CD4-positive, alpha-beta memory T cell (primary cell): ENCODE data around the gene ATP11A. TPM values are rescaled to one million over a fixed set of nuclear protein-coding genes. Genes with fewer than 3 reads are reported as not detected.

Experiments
- CTCF ChIA-PET: fragments of 350-600 bp; sonication (Branson Sonifier 250); formaldehyde crosslinking; loops from one replicate; lab custom pipeline; 2021; ENCODE audit warnings: inconsistent platforms; ENCODE audit not compliant: partially characterized antibody; lab: Charles Lee
- POLR2A ChIA-PET: fragments of 350-600 bp; sonication (Branson Sonifier 250); formaldehyde crosslinking; loops from one replicate; lab custom pipeline; 2021; ENCODE audit not compliant: partially characterized antibody; lab: Charles Lee
- DNase-seq, 5 donors: peaks; one replicate each; pipeline versions ENCODE4 v3.0.0 to v3.0.0-alpha.2; 2020 to 2022; ENCODE audit warnings: mixed read lengths in 1 of 5
- H3K27ac ChIP-seq: one replicate; pipeline ENCODE4 v1.7.0; 2013; ENCODE audit warnings: low read depth, low read length
- H3K27me3 ChIP-seq: 2 replicates; pipeline ENCODE4 v1.7.0; 2013; ENCODE audit warnings: mild to moderate bottlenecking, low read length, moderate library complexity; ENCODE audit not compliant: insufficient read depth
- H3K36me3 ChIP-seq: 2 replicates; pipeline ENCODE4 v1.7.0; 2013; ENCODE audit warnings: mild to moderate bottlenecking, low read length, moderate library complexity; ENCODE audit not compliant: insufficient read depth
- H3K4me1 ChIP-seq: 2 replicates; pipeline ENCODE4 v1.7.0; 2013; ENCODE audit warnings: mild to moderate bottlenecking, low read length, moderate library complexity; ENCODE audit not compliant: insufficient read depth
- H3K4me3 ChIP-seq, 2 donors: one replicate each; pipeline ENCODE4 v1.7.0; 2013; ENCODE audit warnings: low read length in 2 of 2, mild to moderate bottlenecking in 1 of 2
- H3K9me3 ChIP-seq, 2 donors: one replicate each; pipeline ENCODE4 v1.7.0; 2013; ENCODE audit warnings: low read length in 2 of 2, control low read depth in 1 of 2; ENCODE audit not compliant: control insufficient read depth in 1 of 2
- H3K27ac Mint-ChIP-seq, 7 donors: one replicate each; pipeline ENCODE4 v1.8.0; 2020 to 2021; ENCODE audit warnings: mixed read lengths in 7 of 7, mild to moderate bottlenecking in 6 of 7, inconsistent platforms in 3 of 7, moderate library complexity in 3 of 7
- H3K27me3 Mint-ChIP-seq, 2 donors: one replicate each; pipeline ENCODE4 v1.8.0; 2020 to 2021; ENCODE audit warnings: mixed read lengths in 2 of 2
- H3K36me3 Mint-ChIP-seq, 2 donors: one replicate each; pipeline ENCODE4 v1.8.0; 2020 to 2021; ENCODE audit warnings: mixed read lengths in 2 of 2, inconsistent platforms in 1 of 2, mild to moderate bottlenecking in 1 of 2
- H3K4me1 Mint-ChIP-seq, 4 donors: one replicate each; pipeline ENCODE4 v1.8.0; 2020 to 2021; ENCODE audit warnings: mixed read lengths in 4 of 4, mild to moderate bottlenecking in 1 of 4
- H3K4me3 Mint-ChIP-seq, 8 donors: one replicate each; pipeline ENCODE4 v1.8.0; 2020 to 2021; ENCODE audit warnings: mixed read lengths in 8 of 8, mild to moderate bottlenecking in 7 of 8, moderate library complexity in 6 of 8, inconsistent platforms in 3 of 8
- H3K9me3 Mint-ChIP-seq, 8 donors: one replicate each; pipeline ENCODE4 v1.8.0; 2020 to 2021; ENCODE audit warnings: mixed read lengths in 8 of 8, mild to moderate bottlenecking in 5 of 8, inconsistent platforms in 3 of 8, moderate library complexity in 1 of 8
- intact Hi-C: fragments of 100-400 bp; cut with micrococcal nuclease; formaldehyde crosslinking; loops from one replicate; pipeline ENCODE4 v1.15.1; 2023
- polyA plus RNA-seq, 2 donors: library from polyadenylated mRNA; unstranded; fragments of 300-500 nt; fragmentation: Illumina TruSeq; gene quantifications; one replicate each; pipeline ENCODE4 v1.2.3, GENCODE V29; 2021
- total RNA-seq, 2 experiments: library from RNA; stranded (reverse); gene quantifications; one replicate each; pipeline ENCODE4 v1.2.3, GENCODE V29; 2021

The ATP11A gene
- total and polyA plus RNA-seq, 4 experiments from 2014 or later: 1.1 to 50.5 (median 30.7) TPM

- Histone ChIP-seq H3K36me3 (peaks cover 21% of the 10 kb centered on the region), H3K4me3 (no peak overlapping the region), H3K4me1 (no peaks in the 10 kb centered on the region), H3K27ac (no peak overlapping the region), H3K9me3 (no peaks in the 10 kb centered on the region), H3K27me3 (no peaks in the 10 kb centered on the region)
- no peak for DNase-seq
- Mint-ChIP-seq H3K4me1 (peaks cover 0 to 3% (median 0%) of the 10 kb centered on the region in 4 donors), H3K4me3 (no peak overlapping the region), H3K27me3 (no peaks in the 10 kb centered on the region), H3K36me3 (peaks cover 47 to 58% of the 10 kb centered on the region in 2 donors), H3K9me3 (no peaks in the 10 kb centered on the region), H3K27ac (no peak overlapping the region)
- ChIA-PET CTCF (no interaction called here), POLR2A (no interaction called here)
- intact Hi-C loops: no loop called here
Observed at GRCh38 chr13:112846411-112847115, 156.7 kb downstream of the ATP11A start.

- no peaks in the 10 kb centered on the region for H3K9me3 ChIP-seq
- DNase-seq: no peak
- Mint-ChIP-seq H3K27me3 (no peaks in the 10 kb centered on the region), H3K4me1 (peaks cover 0 to 3% (median 0%) of the 10 kb centered on the region in 4 donors), H3K36me3 (peaks cover 46 to 61% of the 10 kb centered on the region in 2 donors), H3K9me3 (no peaks in the 10 kb centered on the region), H3K4me3 (no peak overlapping the region), H3K27ac (no peak overlapping the region)
- ChIA-PET CTCF (no interaction called here), POLR2A (no interaction called here)
- H3K4me1 ChIP-seq: no peaks in the 10 kb centered on the region
- no peak overlapping the region for H3K27ac ChIP-seq
- H3K36me3 ChIP-seq: peaks cover 19% of the 10 kb centered on the region
- no peak overlapping the region for H3K4me3 ChIP-seq
- H3K27me3 ChIP-seq: no peaks in the 10 kb centered on the region
- intact Hi-C loops: no loop called here
Observed at GRCh38 chr13:112849500-112849899, 159.7 kb downstream of the ATP11A start.

GRCh38 chr13:112850273-112850672, 160.4 kb downstream of the ATP11A start:
- no peak overlapping the region for H3K27ac Mint-ChIP-seq
- intact Hi-C loops: no loop called here
- POLR2A ChIA-PET: no interaction called here

GRCh38 chr13:112851107-112852038, 161.5 kb downstream of the ATP11A start:
- H3K27ac ChIP-seq: no peak overlapping the region
- H3K9me3 ChIP-seq: no peaks in the 10 kb centered on the region
- no peak for DNase-seq
- Mint-ChIP-seq H3K4me1 (peaks cover 0 to 3% (median 0%) of the 10 kb centered on the region in 4 donors), H3K9me3 (no peaks in the 10 kb centered on the region), H3K4me3 (no peak overlapping the region), H3K27ac (peak overlapping the region in 3 of 7 donors; percentile 46 to 86 (median 63)), H3K36me3 (peaks cover 55 to 74% of the 10 kb centered on the region in 2 donors), H3K27me3 (no peaks in the 10 kb centered on the region)
- intact Hi-C loops: no loop called here
- H3K4me1 ChIP-seq: no peaks in the 10 kb centered on the region
- POLR2A ChIA-PET: no interaction called here
- CTCF ChIA-PET: no interaction called here
- H3K36me3 ChIP-seq: peaks cover 33% of the 10 kb centered on the region
- no peak overlapping the region for H3K4me3 ChIP-seq
- no peaks in the 10 kb centered on the region for H3K27me3 ChIP-seq

More at GRCh38 chr13:112850273-112850672, 160.4 kb downstream of the ATP11A start:
- Histone ChIP-seq H3K36me3 (peaks cover 25% of the 10 kb centered on the region), H3K4me1 (no peaks in the 10 kb centered on the region), H3K9me3 (no peaks in the 10 kb centered on the region), H3K4me3 (no peak overlapping the region), H3K27me3 (no peaks in the 10 kb centered on the region), H3K27ac (no peak overlapping the region)
- H3K4me3 Mint-ChIP-seq: no peak overlapping the region
- DNase-seq: no peak
- CTCF ChIA-PET: no interaction called here
- H3K36me3 Mint-ChIP-seq: peaks cover 52 to 68% of the 10 kb centered on the region in 2 donors
- no peaks in the 10 kb centered on the region for H3K9me3 Mint-ChIP-seq
- no peaks in the 10 kb centered on the region for H3K27me3 Mint-ChIP-seq
- peaks cover 0 to 3% (median 0%) of the 10 kb centered on the region in 4 donors for H3K4me1 Mint-ChIP-seq

- no peaks in the 10 kb centered on the region for H3K9me3 ChIP-seq
- no peak overlapping the region for H3K27ac ChIP-seq
- POLR2A ChIA-PET: no interaction called here
- Mint-ChIP-seq H3K27ac (peak overlapping the region in 2 of 7 donors; percentile 37 to 68), H3K4me3 (no peak overlapping the region), H3K4me1 (peaks cover 0 to 2% (median 0%) of the 10 kb centered on the region in 4 donors), H3K9me3 (no peaks in the 10 kb centered on the region), H3K27me3 (no peaks in the 10 kb centered on the region), H3K36me3 (peaks cover 57 to 80% of the 10 kb centered on the region in 2 donors)
- peaks cover 35% of the 10 kb centered on the region for H3K36me3 ChIP-seq
- H3K4me3 ChIP-seq: no peak overlapping the region
- no peaks in the 10 kb centered on the region for H3K27me3 ChIP-seq
- H3K4me1 ChIP-seq: no peaks in the 10 kb centered on the region
- no peak for DNase-seq
- intact Hi-C loops: no loop called here
- CTCF ChIA-PET: no interaction called here
Observed at GRCh38 chr13:112852392-112852791, 162.6 kb downstream of the ATP11A start.

- peaks cover 55 to 80% of the 10 kb centered on the region in 2 donors for H3K36me3 Mint-ChIP-seq
- H3K27ac Mint-ChIP-seq: no peak overlapping the region
- ChIA-PET CTCF (no interaction called here), POLR2A (no interaction called here)
- no peaks in the 10 kb centered on the region for H3K9me3 Mint-ChIP-seq
- no peak overlapping the region for H3K27ac ChIP-seq
- H3K4me1 Mint-ChIP-seq: no peaks in the 10 kb centered on the region
- no peak for DNase-seq
- no peak overlapping the region for H3K4me3 Mint-ChIP-seq
- H3K9me3 ChIP-seq: no peaks in the 10 kb centered on the region
- no peaks in the 10 kb centered on the region for H3K27me3 Mint-ChIP-seq
- H3K36me3 ChIP-seq: peaks cover 39% of the 10 kb centered on the region
- intact Hi-C loops: no loop called here
- H3K4me1 ChIP-seq: no peaks in the 10 kb centered on the region
- no peaks in the 10 kb centered on the region for H3K27me3 ChIP-seq
- no peak overlapping the region for H3K4me3 ChIP-seq
Observed at GRCh38 chr13:112852808-112853207, 163.0 kb downstream of the ATP11A start.

GRCh38 chr13:112854321-112854720, 164.5 kb downstream of the ATP11A start:
- intact Hi-C loops: no loop called here
- ChIA-PET CTCF (interaction anchor here (1.5 kb wide), 1 partner anchor 89 kb away, joined by 3 read pairs; no protein-coding TSS in a partner anchor), POLR2A (no interaction called here)
- Histone ChIP-seq H3K9me3 (no peaks in the 10 kb centered on the region), H3K4me3 (no peak overlapping the region), H3K4me1 (no peaks in the 10 kb centered on the region), H3K27me3 (no peaks in the 10 kb centered on the region), H3K27ac (no peak overlapping the region), H3K36me3 (peaks cover 46% of the 10 kb centered on the region)
- Mint-ChIP-seq H3K9me3 (no peaks in the 10 kb centered on the region), H3K27ac (peak overlapping the region in 1 of 7 donors; percentile 35), H3K4me1 (no peaks in the 10 kb centered on the region), H3K4me3 (no peak overlapping the region), H3K27me3 (no peaks in the 10 kb centered on the region), H3K36me3 (peaks cover 70 to 90% of the 10 kb centered on the region in 2 donors)
- no peak for DNase-seq
